ENCODE results near the gene EIF5A. TPM values are rescaled to one million over a fixed set of nuclear protein-coding genes. Genes with fewer than 3 reads are reported as not detected.

The EIF5A gene
- total RNA-seq, 1 donor from 2014 or later, result 623 TPM

DNA sequence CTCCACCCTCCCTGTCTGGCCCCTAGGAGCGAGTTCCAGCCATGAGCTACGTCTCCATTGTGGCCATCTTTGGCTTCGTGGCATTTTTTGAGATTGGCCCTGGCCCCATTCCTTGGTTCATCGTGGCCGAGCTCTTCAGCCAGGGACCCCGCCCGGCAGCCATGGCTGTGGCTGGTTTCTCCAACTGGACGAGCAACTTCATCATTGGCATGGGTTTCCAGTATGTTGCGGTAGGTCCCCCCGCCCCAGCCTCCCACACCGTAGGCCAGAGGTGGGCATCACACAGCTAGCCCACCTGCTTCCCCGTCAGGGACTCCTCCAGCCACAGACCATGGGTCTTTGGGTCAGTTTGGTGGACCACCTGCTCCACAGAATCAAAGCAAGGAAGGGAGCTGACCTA, 21.7 kb upstream of the EIF5A start:
- no peak for ATAC-seq

DNA sequence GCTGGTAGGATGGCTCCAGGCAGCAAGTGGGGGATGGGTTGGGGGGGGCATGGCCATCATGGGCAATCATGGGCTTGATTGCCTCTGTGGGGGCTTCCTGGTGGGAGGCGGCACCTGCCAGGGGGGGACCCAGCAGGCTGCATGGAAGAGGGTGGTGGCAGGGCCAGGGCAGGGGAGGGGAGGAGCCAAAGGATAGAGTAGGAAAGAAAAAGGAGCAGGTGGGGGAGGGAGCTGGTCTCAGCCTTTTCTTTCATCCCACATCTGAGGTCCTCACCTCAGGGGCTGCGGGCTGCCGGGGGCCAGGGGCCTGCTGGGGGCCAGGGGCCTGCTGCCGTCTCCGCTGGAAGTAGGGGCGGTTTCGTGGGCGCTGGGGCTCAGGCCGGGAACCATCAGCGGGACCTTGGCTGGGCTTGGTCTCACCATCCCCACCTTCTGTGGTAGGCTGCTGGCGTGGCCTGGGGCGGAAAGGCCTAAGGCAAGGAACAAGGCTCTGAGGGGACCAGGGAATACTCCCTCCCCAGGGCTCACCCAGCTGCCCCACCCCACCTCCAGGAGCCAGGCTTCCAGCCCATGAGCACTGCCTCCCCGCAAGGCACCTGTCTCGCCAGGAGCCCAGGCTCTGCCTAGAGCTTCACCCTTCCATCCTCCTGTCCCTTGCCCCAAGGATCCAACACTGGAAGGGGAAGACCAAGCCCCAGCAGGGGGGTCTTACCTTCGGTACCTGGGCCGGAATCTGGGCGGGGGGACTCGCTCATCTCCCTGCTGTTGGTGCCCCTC, 18.0 kb upstream of the EIF5A start:
- ATAC-seq, result no peak

DNA sequence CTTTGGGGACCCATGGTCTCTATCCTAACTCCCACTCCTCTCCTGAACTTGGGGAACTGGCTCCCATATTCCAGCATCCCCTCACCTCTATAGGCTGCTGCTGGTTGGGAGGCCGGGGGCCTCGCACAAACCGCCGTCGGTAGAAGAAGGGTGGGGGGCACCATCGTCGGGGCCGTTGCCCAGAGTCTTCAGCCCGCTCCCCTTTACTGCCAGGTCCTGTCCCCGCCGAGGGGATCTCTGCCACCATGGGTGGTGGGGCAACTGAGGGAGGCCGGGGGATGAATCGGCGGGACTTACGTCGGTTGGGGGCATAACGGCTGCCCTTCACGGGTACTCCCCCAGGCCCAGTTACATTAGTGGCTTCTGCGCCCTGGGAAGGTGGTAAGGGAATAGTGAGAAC, 17.3 kb upstream of the EIF5A start:
- no peak for ATAC-seq

DNA sequence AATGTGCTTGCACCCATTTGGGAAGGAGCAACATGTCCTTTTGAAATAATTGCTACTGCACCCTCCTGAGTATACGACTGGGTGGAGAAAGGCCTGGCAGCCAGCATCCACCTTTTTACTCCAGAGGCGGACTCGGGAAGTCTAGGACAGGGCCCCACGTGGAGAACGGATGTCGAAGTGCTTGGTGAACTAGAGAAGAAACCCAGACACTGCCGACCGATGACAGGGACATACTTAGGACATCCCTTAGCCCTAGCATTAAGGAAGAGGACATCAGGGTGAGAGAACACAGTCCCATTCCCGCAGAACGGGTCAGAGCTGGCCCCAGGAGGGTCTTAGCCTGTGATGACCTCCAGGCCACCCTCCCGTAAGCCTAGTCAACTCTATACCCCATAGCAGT, 16.7 kb upstream of the EIF5A start:
- ATAC-seq, result no peak

DNA sequence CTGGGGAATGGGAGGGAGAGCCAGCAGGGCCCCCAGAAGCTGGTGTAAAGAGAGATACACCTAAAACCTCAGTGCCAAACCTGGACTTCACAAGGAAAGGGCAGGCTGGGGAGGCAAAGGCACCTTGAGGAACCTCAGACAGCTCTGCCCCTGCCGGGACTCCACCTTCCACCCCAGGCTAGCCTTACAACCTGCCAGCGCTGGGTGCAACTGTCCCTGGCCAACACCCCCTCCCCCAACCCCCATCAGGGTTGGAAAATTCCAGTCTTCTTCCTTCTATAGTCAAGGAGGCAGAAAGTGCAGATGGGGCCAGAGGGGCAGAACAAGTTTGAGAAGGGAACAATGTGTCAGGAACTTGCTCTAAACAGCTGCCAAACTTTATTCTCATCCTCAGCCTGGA, 15.2 kb upstream of the EIF5A start:
- ATAC-seq, result no peak

DNA sequence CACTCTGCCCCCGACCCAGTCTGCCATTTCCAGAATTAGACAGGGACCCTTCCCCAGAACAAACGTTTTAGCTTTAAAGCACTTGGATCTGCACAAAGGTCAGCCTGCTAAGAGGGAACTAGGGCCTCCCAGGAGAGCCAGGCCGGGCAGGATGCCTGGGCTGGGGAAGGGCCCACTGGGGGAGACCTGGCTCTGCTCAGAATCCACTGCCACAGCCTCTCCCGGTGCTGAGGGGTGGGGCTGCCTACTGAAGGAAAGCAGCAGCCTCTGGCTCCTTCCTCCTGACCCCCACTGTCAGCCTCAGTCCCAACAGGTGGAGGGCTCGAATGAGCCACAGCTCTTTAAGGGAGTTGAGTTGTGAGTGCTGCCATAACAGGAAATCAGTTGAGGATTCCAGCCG, 14.7 kb upstream of the EIF5A start:
- peak; percentile 3 for ATAC-seq

DNA sequence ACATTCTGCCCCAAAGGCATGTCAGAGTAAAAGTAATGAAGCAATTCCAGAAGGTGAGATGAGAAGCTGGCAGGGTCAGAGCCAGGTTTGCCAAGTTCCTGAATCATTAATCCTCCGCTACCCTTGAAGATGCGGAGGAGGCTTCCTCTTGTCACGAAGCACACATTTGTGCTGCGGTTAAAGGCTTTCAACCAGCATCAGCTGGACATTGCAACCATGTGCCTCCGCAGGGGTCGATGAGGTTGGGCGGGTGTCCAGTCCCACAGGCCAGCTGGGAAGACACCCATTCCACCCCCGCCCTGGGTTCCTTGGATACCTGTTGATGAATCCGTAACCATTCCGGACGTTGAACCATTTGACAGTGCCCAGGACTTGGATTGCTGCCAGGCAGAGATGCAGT, 14.3 kb upstream of the EIF5A start:
- ATAC-seq, result peak; percentile 5

DNA sequence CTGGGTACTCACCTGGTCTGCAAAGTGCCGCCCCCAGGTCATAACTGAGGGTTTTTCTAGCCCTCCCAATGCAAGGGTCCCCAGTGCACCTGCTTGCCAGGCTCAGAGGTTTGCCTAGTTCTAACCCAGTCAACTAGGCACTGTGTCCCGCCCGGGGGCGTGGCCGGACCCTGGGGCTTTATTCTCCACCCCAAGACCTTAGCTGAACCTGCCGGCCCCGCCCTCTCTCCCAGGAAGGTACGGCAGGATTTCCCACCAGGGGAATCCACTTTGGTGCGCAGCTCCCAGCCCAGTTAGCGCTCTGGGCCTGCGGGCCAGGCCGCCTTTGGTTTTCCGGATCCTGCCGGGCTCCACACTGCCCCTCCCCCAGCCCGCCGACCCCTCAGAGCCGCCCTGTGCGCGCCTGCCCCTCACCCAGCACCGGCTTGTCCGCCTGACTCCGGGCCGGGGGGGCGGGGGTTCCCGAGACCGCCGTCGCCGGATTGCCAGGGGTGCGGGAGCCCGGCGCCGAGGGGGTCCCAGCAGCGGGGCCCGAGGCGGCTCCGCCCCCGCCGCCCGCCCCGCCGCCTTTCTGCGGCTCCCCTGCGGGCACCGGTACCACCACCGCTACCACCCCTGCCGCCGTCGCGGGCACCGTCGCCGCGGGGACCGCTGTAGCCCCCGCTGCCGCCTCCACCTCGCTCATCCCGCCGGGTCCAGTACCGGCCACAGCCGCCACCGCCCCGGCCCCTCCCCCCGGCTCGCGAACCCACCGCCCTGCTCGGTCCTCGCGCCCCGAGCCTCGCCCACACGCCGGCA, 13.4 kb upstream of the EIF5A start:
- ATAC-seq, result peak; percentile 65

DNA sequence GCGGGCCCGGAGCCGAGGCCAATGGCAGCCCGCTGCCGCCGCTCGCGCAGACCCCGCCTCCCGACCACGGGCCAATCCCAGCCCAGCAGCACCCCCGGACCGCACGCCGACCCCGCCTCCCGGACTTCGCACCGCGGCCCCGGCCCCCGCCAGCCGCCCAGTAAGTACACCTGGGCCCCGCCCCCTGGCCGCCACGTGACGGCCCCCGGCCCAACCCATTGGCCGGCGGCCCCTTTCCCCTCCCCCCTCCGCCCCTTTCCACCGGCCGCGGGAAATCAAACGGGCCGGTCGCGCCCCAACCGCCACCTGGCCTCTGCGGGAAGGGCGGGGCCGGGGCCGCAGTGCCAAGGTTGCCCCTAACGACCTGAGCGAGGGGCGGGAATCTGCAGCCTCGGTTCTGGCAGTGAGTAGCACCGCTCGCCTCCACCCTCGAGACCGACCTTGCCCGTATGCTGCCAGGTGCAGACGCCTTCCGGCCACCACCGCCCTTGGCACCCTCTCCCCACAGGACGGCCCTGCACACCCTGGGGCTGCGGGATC, 12.7 kb upstream of the EIF5A start, which contains the start of gene YBX2:
Gene YBX2, minus strand, starts transcription at position 26 of the 540 bp plus-strand sequence. CDS start 139 bp downstream, outside the sequence.
- peak; percentile 53 for ATAC-seq

DNA sequence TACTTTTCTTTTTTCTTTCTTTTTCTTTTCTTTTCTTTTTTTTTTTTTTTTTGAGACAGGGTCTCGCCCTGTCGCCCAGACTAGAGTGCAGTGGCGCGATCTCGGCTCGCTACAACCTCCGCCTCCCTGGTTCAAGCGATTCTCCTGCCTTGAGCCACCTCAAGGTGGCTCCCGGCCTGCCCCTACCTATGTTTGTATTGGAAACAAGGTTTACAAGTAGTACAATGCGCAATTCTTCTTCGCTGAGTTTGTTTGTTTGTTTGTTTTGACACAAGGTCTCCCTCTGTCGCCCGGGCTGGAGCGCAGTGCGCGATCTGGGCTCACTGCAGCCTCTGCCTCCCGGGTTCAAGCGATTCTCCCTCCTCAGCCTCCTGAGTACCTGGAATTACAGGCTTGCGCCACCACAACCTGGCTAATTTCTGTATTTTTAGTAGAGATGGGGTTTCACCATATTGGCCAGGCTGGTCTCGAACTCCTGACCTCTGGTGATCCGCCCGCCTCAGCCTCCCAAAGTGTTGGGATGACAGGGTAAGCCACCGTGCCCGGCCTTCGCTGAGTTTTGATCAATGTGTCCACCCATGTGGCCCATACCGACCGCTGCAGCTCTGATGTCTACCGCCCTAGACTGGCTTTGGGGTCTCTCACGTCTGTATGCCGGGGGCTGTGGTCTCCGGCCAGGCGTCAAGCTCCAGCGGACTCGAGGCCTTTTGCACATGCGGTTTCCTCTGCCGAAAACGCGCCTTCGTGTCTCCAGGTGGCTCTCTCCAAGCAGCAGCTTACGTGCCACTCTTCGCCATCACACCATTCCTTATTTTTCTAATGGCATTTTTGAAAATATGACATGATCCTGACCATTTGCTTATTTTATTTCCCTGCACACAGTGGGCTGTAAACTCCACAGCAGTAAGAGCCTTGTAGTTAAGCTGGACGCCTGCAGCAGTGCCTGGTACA, 11.9 kb upstream of the EIF5A start:
- no peak for ATAC-seq

DNA sequence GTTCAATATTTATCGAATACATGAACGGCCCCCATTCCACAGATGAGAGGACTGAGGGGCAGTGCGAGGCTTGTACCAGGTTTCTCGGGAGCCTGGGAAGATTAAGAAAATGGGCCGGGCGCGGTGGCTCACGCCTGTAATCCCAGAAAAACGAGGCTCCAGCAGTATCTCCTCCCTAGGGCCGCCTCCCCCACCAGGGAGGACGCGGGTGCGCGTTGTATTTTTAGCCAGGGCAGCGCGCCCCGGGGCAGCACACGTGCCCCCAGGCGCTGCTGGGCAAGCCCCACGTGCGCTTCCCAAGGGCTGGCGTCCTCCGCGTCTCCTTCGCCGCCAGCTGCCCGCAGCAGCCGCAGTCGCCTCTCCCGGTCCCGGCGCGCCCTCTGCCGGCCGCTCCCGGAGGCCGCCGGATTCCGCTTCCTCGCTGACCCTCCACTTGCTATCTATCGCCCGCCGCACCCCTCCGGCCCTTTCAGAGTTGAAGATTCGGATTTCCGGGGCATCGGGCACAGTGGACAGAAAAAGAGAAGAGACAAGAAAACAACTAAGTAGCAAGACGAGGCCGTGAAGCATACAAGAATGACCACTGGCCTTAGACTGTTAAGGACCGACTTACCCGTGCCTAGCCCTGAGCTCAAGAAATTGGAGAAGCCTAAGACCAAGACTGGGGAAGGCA, 11.1 kb upstream of the EIF5A start:
- peak; percentile 39 for ATAC-seq

DNA sequence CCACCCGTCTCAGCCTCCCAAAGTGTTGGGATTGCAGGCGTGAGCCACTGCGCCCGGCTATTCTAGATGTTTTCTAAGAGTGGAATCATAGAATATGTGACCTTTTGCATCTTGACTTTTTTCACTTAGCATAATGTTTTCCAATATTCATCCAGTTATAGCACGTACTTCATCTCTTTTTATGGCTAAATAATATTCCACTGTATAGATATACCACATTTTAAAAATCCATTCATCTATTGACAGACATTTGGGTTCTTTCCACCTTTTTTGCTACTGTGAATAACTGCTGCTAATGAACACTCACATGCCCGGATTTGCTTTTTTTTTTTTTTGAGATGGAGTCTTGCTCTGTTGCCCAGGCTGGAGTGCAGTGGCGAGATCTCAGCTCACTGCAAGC, 3.2 kb upstream of the EIF5A start:
- no peak for ATAC-seq

DNA sequence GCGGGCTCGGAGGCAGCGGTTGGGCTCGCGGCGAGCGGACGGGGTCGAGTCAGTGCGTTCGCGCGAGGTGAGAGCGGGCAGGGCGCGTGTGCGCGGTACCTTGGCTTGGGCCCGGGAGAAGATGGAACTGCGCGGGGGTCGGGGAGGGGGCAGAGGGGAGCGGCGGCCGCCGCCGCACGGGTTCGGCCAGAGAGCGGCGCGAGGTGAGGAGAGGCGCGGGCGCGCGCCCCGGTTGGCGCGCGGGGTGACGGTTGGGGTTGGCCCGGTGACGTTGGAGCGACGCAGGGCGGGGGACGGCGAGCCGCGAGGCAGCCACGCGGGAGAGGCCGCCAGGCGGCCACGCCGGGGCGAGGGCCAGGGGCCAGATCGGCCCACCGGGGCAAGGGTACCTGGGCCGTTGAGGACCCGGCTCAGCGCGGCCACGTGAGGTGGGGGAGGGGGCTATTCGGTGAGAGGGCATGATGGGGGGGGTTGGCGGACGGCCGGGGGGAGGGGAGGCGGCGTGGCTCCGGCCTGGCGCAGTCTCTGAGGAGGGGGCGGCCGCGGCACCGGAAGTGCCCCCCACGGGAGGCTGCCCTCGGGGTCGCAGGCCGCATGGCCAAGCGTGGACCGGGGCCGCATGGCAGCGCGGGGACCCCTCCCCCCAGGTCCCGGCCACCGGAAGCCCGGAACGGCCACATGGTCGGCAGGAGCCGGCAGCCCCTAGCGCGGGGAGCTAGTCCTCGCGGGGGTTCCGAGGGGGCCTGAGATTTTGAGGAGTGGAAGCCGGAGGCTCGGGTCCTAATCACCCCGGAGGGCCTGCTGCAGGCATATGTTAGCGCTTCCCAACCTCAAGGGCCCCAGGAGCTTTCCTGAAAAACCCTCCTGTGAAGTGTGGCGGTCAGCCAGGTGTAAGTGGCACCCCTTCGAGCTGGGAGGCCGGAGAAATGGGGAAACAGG, 527 bp downstream of the EIF5A start:
- peak; percentile 46 for ATAC-seq

DNA sequence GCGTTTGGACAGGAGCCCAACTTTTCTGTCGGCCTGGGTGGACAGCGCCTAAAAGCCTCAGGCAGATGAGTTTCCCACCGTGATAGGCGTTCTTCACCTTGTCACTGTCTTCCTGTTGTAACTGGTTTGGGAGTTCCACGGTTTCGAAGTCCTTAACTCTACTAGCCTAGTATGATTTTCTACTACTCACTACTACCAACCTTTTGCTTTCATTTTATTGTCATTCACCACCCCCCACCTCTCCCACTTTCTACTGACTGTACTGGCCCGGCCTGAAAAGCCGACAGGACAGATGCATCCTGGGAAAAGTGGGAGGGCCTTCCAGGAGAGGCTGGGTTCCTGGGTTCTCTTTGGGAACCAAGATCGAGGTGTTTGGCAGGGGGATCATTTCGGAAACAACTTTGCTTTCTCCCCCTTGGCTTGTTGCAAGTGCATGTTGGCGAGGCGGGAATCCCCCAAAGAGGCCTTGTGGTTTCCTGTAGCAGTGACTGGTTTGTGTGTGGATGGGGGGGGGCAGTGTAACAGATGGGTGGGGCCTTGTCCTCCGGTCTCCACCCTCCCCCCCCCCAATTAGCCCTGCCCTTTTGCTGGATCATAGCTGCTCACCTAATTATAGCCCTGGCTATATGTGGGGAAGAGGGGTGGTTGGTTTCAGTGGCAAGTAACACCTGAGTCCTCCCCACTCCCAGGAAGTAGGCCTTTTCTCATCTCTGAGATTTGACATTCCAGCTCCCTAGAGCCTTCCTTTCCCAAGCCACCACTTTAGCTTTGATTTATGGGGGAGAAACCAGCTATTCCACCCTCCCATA, 1.4 kb downstream of the EIF5A start:
- ATAC-seq, result peak; percentile 35

DNA sequence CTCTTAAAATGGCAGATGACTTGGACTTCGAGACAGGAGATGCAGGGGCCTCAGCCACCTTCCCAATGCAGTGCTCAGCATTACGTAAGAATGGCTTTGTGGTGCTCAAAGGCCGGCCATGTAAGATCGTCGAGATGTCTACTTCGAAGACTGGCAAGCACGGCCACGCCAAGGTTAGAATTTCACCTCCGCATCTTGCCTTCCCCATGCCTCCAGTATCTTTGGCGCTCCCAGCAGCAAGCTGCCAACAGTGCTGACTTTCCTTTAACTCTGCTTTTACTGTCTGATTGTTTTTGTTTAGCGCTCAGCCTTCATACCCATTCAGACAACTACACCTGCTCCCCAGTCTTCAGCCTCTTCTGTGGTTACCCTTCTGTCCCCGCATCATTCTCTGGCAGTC, 2.2 kb downstream of the EIF5A start:
- no peak for ATAC-seq

DNA sequence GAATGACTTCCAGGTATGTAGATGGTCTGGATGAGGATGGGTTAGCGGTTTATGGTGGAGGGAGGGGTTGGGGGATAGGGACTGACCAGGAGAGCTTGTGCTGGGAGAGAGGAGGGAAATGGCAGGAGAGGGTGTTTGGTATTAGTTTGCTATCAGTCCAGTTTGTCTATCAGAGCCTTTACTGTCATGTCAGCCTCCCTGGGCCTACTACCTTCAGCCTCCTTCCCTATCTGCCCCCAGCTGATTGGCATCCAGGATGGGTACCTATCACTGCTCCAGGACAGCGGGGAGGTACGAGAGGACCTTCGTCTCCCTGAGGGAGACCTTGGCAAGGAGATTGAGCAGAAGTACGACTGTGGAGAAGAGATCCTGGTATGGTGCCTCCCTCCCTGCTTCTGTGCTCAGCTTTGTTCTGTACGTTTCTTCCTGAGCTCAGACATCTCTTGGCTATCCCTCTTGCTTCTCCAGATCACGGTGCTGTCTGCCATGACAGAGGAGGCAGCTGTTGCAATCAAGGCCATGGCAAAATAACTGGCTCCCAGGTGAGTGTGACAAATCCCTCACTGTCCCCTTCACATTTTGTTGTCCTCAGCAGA, 3.8 kb downstream of the EIF5A start:
- ATAC-seq, result no peak

DNA sequence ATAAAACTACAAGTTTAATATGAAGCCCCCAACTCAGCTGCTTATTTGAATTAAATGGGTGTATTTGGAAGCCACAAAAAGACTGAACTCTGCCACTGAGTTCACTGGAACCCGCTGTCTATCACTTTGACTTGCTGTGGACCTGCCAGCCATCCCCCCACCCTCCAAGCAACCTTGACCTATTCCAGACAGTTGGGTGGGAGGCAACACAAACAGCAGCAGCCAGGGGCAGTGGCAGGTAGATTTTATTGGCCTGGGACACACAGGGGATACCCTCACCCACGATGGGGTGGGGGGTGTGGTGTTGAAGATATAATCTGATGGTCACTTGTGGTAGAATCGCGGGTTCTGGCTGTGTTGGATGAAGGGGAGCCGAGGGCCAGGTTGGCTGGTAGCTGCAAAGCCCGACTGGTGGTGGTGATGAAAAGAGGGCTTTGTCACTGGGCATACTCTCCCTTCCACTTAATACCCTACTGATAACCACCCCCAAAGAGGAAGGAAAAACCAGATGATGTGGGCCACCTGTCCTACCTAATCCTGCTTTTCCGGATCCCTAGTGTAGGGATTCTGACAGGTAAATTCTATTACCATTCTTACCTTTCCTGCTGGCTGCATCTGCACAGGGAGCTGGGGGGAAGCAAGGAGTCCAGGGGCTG, 5.1 kb downstream of the EIF5A start:
- ATAC-seq, result no peak

DNA sequence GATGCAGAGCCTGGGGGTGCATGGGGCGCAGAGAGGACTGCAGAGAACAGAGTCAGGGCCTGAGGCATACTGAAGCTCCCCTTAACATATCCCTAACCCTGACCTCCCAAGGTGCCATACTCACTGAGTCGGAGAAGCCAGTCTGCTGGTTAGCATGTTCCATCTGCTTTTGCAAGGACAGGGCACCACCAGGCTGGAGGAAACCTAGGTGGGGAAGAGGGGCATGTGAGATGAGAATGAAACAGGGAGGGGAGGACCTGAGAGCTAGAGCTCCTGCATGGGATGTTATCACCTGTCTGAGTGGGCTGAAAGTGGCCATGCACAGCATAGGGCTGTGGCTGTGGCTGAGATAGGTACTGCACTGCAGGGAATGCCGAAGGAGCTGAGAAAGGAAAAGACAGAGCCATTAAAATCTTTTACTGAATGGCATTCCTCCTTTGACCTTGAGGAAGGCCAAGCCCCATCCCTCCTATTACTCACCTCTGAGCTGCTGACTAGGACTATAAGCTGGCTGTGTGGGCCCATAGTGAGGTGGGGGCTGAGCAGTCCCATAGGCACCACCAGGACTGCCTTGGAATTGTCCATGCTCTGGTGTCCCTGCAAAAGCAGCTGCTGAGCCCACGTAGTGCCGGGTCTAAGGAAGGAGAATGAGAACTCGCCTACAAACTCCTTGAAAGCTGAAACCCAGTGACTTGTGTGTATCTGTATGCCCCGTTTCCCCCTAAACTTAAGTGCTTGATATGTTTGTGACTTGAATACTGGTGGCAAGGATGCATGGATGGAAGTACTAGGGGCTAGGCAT, 5.9 kb downstream of the EIF5A start:
- ATAC-seq, result no peak

Data from esophagus mucosa (tissue), 1 donor.